Astrocyte (in vitro differentiated cells and primary cell): Measurements from ENCODE around the gene TBXAS1. TPM values are rescaled to one million over a fixed set of nuclear protein-coding genes. Genes with fewer than 3 reads are reported as not detected.

Experiments used
- DNase-seq: peaks from one replicate; pipeline ENCODE4 v3.0.0-alpha.2; 2010; ENCODE audit warnings: low read depth
- FAIRE-seq: peaks from 2 replicates; lab custom pipeline; 2011; peaks lifted over from hg19 to GRCh38; lab: Jason Lieb, UNC
- H2AFZ ChIP-seq: 2 replicates; pipeline ENCODE4 v1.6.0; 2012; ENCODE audit warnings: low read depth, low read length, inconsistent platforms
- H3K27ac ChIP-seq: 2 replicates; pipeline ENCODE4 v1.5.1; 2011; ENCODE audit warnings: low read depth, low read length, inconsistent platforms
- H3K27me3 ChIP-seq: 2 replicates; pipeline ENCODE4 v1.6.0; 2011; ENCODE audit warnings: low read length, inconsistent platforms; ENCODE audit not compliant: insufficient read depth
- H3K36me3 ChIP-seq: 2 replicates; pipeline ENCODE4 v1.5.1; 2011; ENCODE audit warnings: low read length, inconsistent platforms; ENCODE audit not compliant: insufficient read depth
- H3K4me1 ChIP-seq: 2 replicates; pipeline ENCODE4 v1.5.1; 2011; ENCODE audit warnings: low read length, inconsistent platforms; ENCODE audit not compliant: insufficient read depth
- H3K4me2 ChIP-seq: 2 replicates; pipeline ENCODE4 v1.6.0; 2012; ENCODE audit warnings: low read length, inconsistent platforms
- H3K4me3 ChIP-seq: 2 replicates; pipeline ENCODE4 v1.5.1; 2011; ENCODE audit warnings: low read depth, mild to moderate bottlenecking, low read length, inconsistent platforms; ENCODE audit not compliant: insufficient read depth
- H3K79me2 ChIP-seq: 2 replicates; pipeline ENCODE4 v1.6.0; 2012; ENCODE audit warnings: mild to moderate bottlenecking, low read length, inconsistent platforms; ENCODE audit not compliant: insufficient read depth
- H3K9ac ChIP-seq: 2 replicates; pipeline ENCODE4 v1.6.0; 2012; ENCODE audit warnings: mild to moderate bottlenecking, low read length, inconsistent platforms
- H3K9me3 ChIP-seq: 2 replicates; pipeline ENCODE4 v1.5.1; 2012; ENCODE audit warnings: low read depth, mild to moderate bottlenecking, low read length, inconsistent platforms; ENCODE audit not compliant: insufficient read depth
- H4K20me1 ChIP-seq: 2 replicates; pipeline ENCODE4 v1.6.0; 2012; ENCODE audit warnings: low read length, inconsistent platforms; ENCODE audit not compliant: insufficient read depth
- H3K27ac Mint-ChIP-seq: one replicate; pipeline ENCODE4 v1.8.0; 2021; ENCODE audit warnings: mild to moderate bottlenecking, mixed read lengths; ENCODE audit not compliant: unreplicated experiment
- H3K27me3 Mint-ChIP-seq: one replicate; pipeline ENCODE4 v1.8.0; 2021; ENCODE audit warnings: low read depth, mixed read lengths; ENCODE audit not compliant: unreplicated experiment
- H3K36me3 Mint-ChIP-seq: one replicate; pipeline ENCODE4 v1.8.0; 2021; ENCODE audit warnings: low read depth, mixed read lengths; ENCODE audit not compliant: unreplicated experiment
- H3K4me1 Mint-ChIP-seq: one replicate; pipeline ENCODE4 v1.8.0; 2021; ENCODE audit warnings: low read depth, mixed read lengths; ENCODE audit not compliant: unreplicated experiment
- H3K4me3 Mint-ChIP-seq: one replicate; pipeline ENCODE4 v1.8.0; 2021; ENCODE audit warnings: mild to moderate bottlenecking, moderate library complexity, mixed read lengths; ENCODE audit not compliant: unreplicated experiment
- H3K9me3 Mint-ChIP-seq: one replicate; pipeline ENCODE4 v1.8.0; 2021; ENCODE audit warnings: mild to moderate bottlenecking, mixed read lengths; ENCODE audit not compliant: unreplicated experiment
- EZH2 ChIP-seq: IDR thresholded peaks from 2 replicates; pipeline ENCODE4 v1.6.1; 2012; ENCODE audit warnings: mild to moderate bottlenecking, low read length, inconsistent platforms; ENCODE audit not compliant: insufficient read depth
- total RNA-seq: library from RNA; stranded (reverse); gene quantifications from 2 replicates; pipeline ENCODE4 v1.2.1, GENCODE V29; 2021
- TF ChIP-seq, protein P1 (sequence below): IDR thresholded peaks from 2 replicates; pipeline ENCODE4 v1.5.1; 2011; ENCODE audit warnings: low read depth, mild to moderate bottlenecking, inconsistent platforms, low read length, moderate library complexity; ENCODE audit not compliant: insufficient read depth

TBXAS1 gene
- total RNA-seq, 1 donor from 2014 or later = 1.1 TPM

- FAIRE-seq (no peak), DNase-seq (peak; percentile 65)
- Mint-ChIP-seq H3K27ac (peak overlapping the region; percentile 44), H3K4me1 (peaks cover 41% of the 10 kb centered on the region), H3K27me3 (no peaks in the 10 kb centered on the region), H3K9me3 (peaks cover 8% of the 10 kb centered on the region), H3K4me3 (peak overlapping the region; percentile 92), H3K36me3 (peaks cover 24% of the 10 kb centered on the region)
- no peaks in the 10 kb centered on the region for H3K79me2 ChIP-seq
- H3K36me3 ChIP-seq = no peaks in the 10 kb centered on the region
- no peak overlapping the region for H3K27ac ChIP-seq
- H2AFZ ChIP-seq = no peak overlapping the region
- H3K9me3 ChIP-seq = no peaks in the 10 kb centered on the region
- no peak overlapping the region for H3K4me3 ChIP-seq
- H3K4me2 ChIP-seq = peak overlapping the region; percentile 84
- TF ChIP-seq EZH2 = no peak
- TF ChIP-seq, protein P1, sequence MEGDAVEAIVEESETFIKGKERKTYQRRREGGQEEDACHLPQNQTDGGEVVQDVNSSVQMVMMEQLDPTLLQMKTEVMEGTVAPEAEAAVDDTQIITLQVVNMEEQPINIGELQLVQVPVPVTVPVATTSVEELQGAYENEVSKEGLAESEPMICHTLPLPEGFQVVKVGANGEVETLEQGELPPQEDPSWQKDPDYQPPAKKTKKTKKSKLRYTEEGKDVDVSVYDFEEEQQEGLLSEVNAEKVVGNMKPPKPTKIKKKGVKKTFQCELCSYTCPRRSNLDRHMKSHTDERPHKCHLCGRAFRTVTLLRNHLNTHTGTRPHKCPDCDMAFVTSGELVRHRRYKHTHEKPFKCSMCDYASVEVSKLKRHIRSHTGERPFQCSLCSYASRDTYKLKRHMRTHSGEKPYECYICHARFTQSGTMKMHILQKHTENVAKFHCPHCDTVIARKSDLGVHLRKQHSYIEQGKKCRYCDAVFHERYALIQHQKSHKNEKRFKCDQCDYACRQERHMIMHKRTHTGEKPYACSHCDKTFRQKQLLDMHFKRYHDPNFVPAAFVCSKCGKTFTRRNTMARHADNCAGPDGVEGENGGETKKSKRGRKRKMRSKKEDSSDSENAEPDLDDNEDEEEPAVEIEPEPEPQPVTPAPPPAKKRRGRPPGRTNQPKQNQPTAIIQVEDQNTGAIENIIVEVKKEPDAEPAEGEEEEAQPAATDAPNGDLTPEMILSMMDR = no peak
- no peak overlapping the region for H3K9ac ChIP-seq
- peaks cover 15% of the 10 kb centered on the region for H4K20me1 ChIP-seq
- H3K4me1 ChIP-seq = peaks cover 17% of the 10 kb centered on the region
- H3K27me3 ChIP-seq = no peaks in the 10 kb centered on the region
Observed at GRCh38 chr7:140060788-140061606, 231.9 kb downstream of the TBXAS1 start.

DNA sequence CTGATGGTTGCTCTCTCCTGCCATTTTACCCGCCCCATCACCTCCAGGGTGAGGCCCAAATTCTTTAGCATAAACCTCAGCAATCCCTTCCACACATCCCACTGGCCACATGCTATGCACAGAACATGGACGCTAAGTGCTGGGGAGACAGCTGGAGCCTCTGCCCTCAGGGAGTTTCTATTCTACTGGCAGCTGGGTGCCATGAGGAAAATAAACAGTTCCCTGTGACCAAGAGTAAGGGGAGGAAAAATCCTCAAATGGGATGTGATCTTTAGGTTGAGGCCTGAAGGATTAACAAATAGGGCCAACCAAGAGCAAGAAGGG is 232.5 kb downstream of the TBXAS1 start:
- TF ChIP-seq, protein P1 = no peak
- no peak for TF ChIP-seq EZH2
- H2AFZ ChIP-seq = no peak overlapping the region
- H3K79me2 ChIP-seq = no peaks in the 10 kb centered on the region
- DNase-seq (no peak), FAIRE-seq (no peak)
- H3K9ac ChIP-seq = no peak overlapping the region
- peaks cover 23% of the 10 kb centered on the region for H3K36me3 Mint-ChIP-seq
- H3K27me3 Mint-ChIP-seq = no peaks in the 10 kb centered on the region
- H3K4me3 ChIP-seq = no peak overlapping the region
- peak overlapping the region; percentile 92 for H3K4me3 Mint-ChIP-seq
- H3K9me3 ChIP-seq = no peaks in the 10 kb centered on the region
- no peaks in the 10 kb centered on the region for H3K36me3 ChIP-seq
- H3K9me3 Mint-ChIP-seq = peaks cover 14% of the 10 kb centered on the region
- peaks cover 15% of the 10 kb centered on the region for H4K20me1 ChIP-seq
- H3K27ac Mint-ChIP-seq = peak overlapping the region; percentile 44
- H3K27me3 ChIP-seq = no peaks in the 10 kb centered on the region
- peaks cover 17% of the 10 kb centered on the region for H3K4me1 ChIP-seq
- peaks cover 39% of the 10 kb centered on the region for H3K4me1 Mint-ChIP-seq
- H3K4me2 ChIP-seq = peak overlapping the region; percentile 84
- no peak overlapping the region for H3K27ac ChIP-seq

- H3K27ac ChIP-seq = no peak overlapping the region
- peak overlapping the region; percentile 84 for H3K4me2 ChIP-seq
- H4K20me1 ChIP-seq = peaks cover 15% of the 10 kb centered on the region
- Mint-ChIP-seq H3K9me3 (peaks cover 19% of the 10 kb centered on the region), H3K27ac (peak overlapping the region; percentile 87), H3K4me1 (peaks cover 38% of the 10 kb centered on the region), H3K4me3 (peak overlapping the region; percentile 92), H3K36me3 (peaks cover 18% of the 10 kb centered on the region), H3K27me3 (no peaks in the 10 kb centered on the region)
- H3K4me1 ChIP-seq = peaks cover 17% of the 10 kb centered on the region
- no peaks in the 10 kb centered on the region for H3K27me3 ChIP-seq
- no peaks in the 10 kb centered on the region for H3K79me2 ChIP-seq
- H3K9me3 ChIP-seq = no peaks in the 10 kb centered on the region
- H2AFZ ChIP-seq = peak overlapping the region; percentile 88
- no peak for TF ChIP-seq EZH2
- DNase-seq (no peak), FAIRE-seq (no peak)
- H3K36me3 ChIP-seq = no peaks in the 10 kb centered on the region
- H3K4me3 ChIP-seq = peak overlapping the region; percentile 68
- peak overlapping the region; percentile 74 for H3K9ac ChIP-seq
Observed at GRCh38 chr7:140062118-140062527, 233.1 kb downstream of the TBXAS1 start.
